PC-9 (cell line): Measurements from ENCODE around the gene SOX12.
A peak's percentile ranks its signal among the peaks of the same experiment; 100 is the strongest.

Source experiments
- EZH2 ChIP-seq: fragments of 200-600 bp; sonication (generic); IDR thresholded peaks from 2 replicates; pipeline ENCODE4 v1.8.0; 2017; ENCODE audit warnings: antibody characterized with exemption, low read depth
- TF ChIP-seq, protein P1 (sequence below): fragments of 200-600 bp; sonication (generic); conservative IDR thresholded peaks from 2 replicates; pipeline ENCODE4 v1.6.1; 2017; ENCODE audit warnings: mixed run types, antibody characterized with exemption, mild to moderate bottlenecking, moderate library complexity

- TF ChIP-seq, protein P1, sequence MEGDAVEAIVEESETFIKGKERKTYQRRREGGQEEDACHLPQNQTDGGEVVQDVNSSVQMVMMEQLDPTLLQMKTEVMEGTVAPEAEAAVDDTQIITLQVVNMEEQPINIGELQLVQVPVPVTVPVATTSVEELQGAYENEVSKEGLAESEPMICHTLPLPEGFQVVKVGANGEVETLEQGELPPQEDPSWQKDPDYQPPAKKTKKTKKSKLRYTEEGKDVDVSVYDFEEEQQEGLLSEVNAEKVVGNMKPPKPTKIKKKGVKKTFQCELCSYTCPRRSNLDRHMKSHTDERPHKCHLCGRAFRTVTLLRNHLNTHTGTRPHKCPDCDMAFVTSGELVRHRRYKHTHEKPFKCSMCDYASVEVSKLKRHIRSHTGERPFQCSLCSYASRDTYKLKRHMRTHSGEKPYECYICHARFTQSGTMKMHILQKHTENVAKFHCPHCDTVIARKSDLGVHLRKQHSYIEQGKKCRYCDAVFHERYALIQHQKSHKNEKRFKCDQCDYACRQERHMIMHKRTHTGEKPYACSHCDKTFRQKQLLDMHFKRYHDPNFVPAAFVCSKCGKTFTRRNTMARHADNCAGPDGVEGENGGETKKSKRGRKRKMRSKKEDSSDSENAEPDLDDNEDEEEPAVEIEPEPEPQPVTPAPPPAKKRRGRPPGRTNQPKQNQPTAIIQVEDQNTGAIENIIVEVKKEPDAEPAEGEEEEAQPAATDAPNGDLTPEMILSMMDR: peak; percentile 58; the same call in 1 of the 2 replicates
- TF ChIP-seq EZH2: no peak
Observed at GRCh38 chr20:290084-290831, 35.1 kb upstream of the SOX12 start, which contains the start of gene C20orf96.
